NT2/D1 (cell line): ENCODE results near the gene EEF2.

ENCODE experiments used
- SUZ12 ChIP-seq: IDR thresholded peaks from 2 replicates; pipeline ENCODE4 v1.6.1; 2011; ENCODE audit not compliant: insufficient read length, insufficient read depth; ENCODE audit errors: extremely low read depth
- YY1 ChIP-seq: IDR thresholded peaks from 2 replicates; pipeline ENCODE4 v1.6.1; 2011; ENCODE audit not compliant: insufficient read length, insufficient read depth
- ZNF274 ChIP-seq: IDR thresholded peaks from 2 replicates; pipeline ENCODE4 v1.6.1; 2011; ENCODE audit warnings: mild to moderate bottlenecking, low read depth, low read length

DNA sequence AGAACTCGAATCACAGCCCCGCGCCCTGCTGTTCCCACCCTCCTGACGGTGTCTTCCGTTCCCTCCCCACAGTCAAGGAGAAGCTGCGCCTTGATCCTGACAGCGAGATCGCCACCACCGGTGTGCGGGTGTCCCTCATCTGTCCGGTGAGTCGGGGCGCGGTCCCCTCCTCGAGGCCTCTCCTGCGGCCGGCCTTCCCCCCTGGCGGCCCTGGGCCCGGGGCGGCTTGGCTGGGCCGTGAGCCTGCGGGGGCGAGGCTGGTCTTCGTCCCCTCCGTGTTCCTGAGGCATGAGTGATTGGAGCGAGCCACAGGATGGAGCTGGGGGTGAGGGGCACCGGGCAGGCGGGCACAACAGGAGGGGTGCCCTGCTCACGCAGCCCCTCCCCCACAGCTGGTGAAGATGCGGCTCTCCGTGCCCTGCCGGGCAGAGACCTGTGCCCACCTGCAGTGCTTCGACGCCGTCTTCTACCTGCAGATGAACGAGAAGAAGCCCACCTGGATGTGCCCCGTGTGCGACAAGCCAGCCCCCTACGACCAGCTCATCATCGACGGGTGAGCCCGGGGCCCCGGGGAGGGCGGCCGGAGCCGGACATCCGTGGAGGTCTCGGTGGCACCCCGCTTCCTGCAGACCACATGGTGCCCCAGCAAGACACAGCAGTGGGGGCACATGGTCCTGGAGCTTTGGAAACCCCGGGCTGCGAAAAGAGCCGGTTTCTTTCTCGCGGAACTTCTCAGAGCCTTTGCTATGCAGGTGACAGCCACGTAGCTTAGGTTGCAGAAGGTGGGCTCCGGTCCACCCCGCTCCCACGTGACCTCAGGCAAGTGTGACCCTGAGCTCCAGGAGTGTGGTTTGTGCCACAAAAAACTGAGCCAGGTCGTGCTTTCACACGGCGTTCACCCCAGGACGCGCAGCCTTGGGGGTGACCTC, 48.0 kb upstream of the EEF2 start:
- TF ChIP-seq SUZ12 (no peak), YY1 (no peak), ZNF274 (no peak)
